Measurements from ENCODE around the gene PTPRN2.

PTPRN2 gene

GRCh38 chr7:158289761-158290523, 297.7 kb downstream of the PTPRN2 start:
- TF ChIP-seq CTCF (IDR thresholded peaks at IDR 0.05) (no peak), ZFX (IDR thresholded peaks at IDR 0.05; ENCODE audit: borderline replicate concordance) (no peak)
- H3K27ac ChIP-seq = no peak overlapping the region

GRCh38 chr7:158289231-158289630, 298.4 kb downstream of the PTPRN2 start:
- H3K27ac ChIP-seq = no peak overlapping the region
- no peak for TF ChIP-seq CTCF (IDR thresholded peaks at IDR 0.05)
- no peak for TF ChIP-seq ZFX (IDR thresholded peaks at IDR 0.05; ENCODE audit: borderline replicate concordance)

- TF ChIP-seq CTCF (IDR thresholded peaks at IDR 0.05) (no peak), ZFX (IDR thresholded peaks at IDR 0.05; ENCODE audit: borderline replicate concordance) (no peak)
- H3K27ac ChIP-seq = no peak overlapping the region
Measured at GRCh38 chr7:158286210-158286609, 301.4 kb downstream of the PTPRN2 start.

- no peak for TF ChIP-seq ZFX (IDR thresholded peaks at IDR 0.05; ENCODE audit: borderline replicate concordance)
- no peak for TF ChIP-seq CTCF (IDR thresholded peaks at IDR 0.05)
- no peak overlapping the region for H3K27ac ChIP-seq
Measured at GRCh38 chr7:158285383-158285770, 302.2 kb downstream of the PTPRN2 start.

GRCh38 chr7:158284617-158285382, 302.8 kb downstream of the PTPRN2 start:
- no peak overlapping the region for H3K27ac ChIP-seq
- TF ChIP-seq CTCF (IDR thresholded peaks at IDR 0.05) (no peak), ZFX (IDR thresholded peaks at IDR 0.05; ENCODE audit: borderline replicate concordance) (no peak)

- no peak overlapping the region for H3K27ac ChIP-seq
- TF ChIP-seq CTCF (IDR thresholded peaks at IDR 0.05) (no peak), ZFX (IDR thresholded peaks at IDR 0.05; ENCODE audit: borderline replicate concordance) (no peak)
Measured at GRCh38 chr7:158284121-158284520, 303.5 kb downstream of the PTPRN2 start.
